Heart right ventricle (tissue), 16 donors: Measurements from ENCODE around the gene PAFAH1B1. TPM values are rescaled to one million over a fixed set of nuclear protein-coding genes. Genes with fewer than 3 reads are reported as not detected.
"Not testable (repeated sequence)": the region's sequence is repeated elsewhere in the genome, so short reads cannot be mapped to it uniquely, and the experiment has no call there.

Experiments
- ATAC-seq, 8 donors: fragments of 200-7000 bp; cut with Tn5 transposase; one replicate each; pipeline ENCODE4 v1.9.1; 2020; ENCODE audit warnings: mild to moderate bottlenecking in 8 of 8, moderate library complexity in 8 of 8, moderate number of reproducible peaks in 1 of 8
- DNase-seq, 2 donors: peaks; one replicate each; pipeline ENCODE4 v3.0.0-alpha.2; 2020
- H3K27ac ChIP-seq, 10 donors: fragments of 200-600 bp; sonication (generic) in 2 of 10; one replicate each; pipeline versions ENCODE4 v1.5.0 to v1.8.0; 2020 to 2022; ENCODE audit warnings: mild to moderate bottlenecking in 3 of 10
- H3K27me3 ChIP-seq, 7 donors: fragments of 200-600 bp; one replicate each; pipeline ENCODE4 v1.8.0; 2021 to 2022; ENCODE audit warnings: mild to moderate bottlenecking in 2 of 7
- H3K36me3 ChIP-seq, 9 donors: fragments of 200-600 bp; sonication (generic) in 1 of 9; one replicate each; pipeline versions ENCODE4 v1.5.0 to v1.8.0; 2020 to 2022; ENCODE audit warnings: mild to moderate bottlenecking in 2 of 9
- H3K4me1 ChIP-seq, 9 donors: fragments of 200-600 bp; sonication (generic) in 1 of 9; one replicate each; pipeline versions ENCODE4 v1.5.0 to v1.8.0; 2020 to 2022; ENCODE audit warnings: mild to moderate bottlenecking in 4 of 9
- H3K4me3 ChIP-seq, 10 donors: fragments of 200-600 bp; sonication (generic) in 2 of 10; one replicate each; pipeline versions ENCODE4 v1.5.0 to v1.8.0; 2020 to 2022; ENCODE audit warnings: mild to moderate bottlenecking in 7 of 10, moderate library complexity in 2 of 10
- H3K9me3 ChIP-seq, 11 donors: fragments of 200-600 bp in 10 of 11; sonication (generic) in 2 of 11; one replicate each; pipeline versions ENCODE4 v1.5.0 to v1.8.0; 2013 to 2022; ENCODE audit warnings: mild to moderate bottlenecking in 2 of 11, control low read depth in 1 of 11, moderate library complexity in 1 of 11
- CTCF ChIP-seq, 9 donors: fragments of 200-600 bp; sonication (generic) in 2 of 9; IDR thresholded peaks; one replicate each; pipeline versions ENCODE4 v1.5.0 to v1.8.0; 2021 to 2022; ENCODE audit warnings: antibody characterized with exemption in 9 of 9, mild to moderate bottlenecking in 5 of 9, moderate library complexity in 1 of 9
- WGBS, 2 donors: extraction: QIAGEN DNeasy Blood & Tissue Kit; methylation state at CpG; one replicate each; pipeline ENCODE4 v1.1.7; 2013; ENCODE audit warnings: inconsistent platforms in 1 of 2; 5-methylcytosine and 5-hydroxymethylcytosine counted together
- intact Hi-C, 10 donors: fragments of 100-400 bp; cut with DNase I; formaldehyde crosslinking; loops; one replicate each; pipeline versions ENCODE4 v1.11.1 to v1.14.2; 2022
- polyA plus RNA-seq, 2 donors: library from polyadenylated mRNA; stranded (reverse); fragments of 200-250 nt; gene quantifications; one replicate each; pipeline ENCODE4 v1.2.3, GENCODE V29; 2013
- total RNA-seq, 10 donors: library from RNA; stranded (reverse); fragmentation: NEBNext Ultra II Directional in 3 of 10; extraction: Animal tissue kit (Norgen Biotek cat#: 25700) in 3 of 10; gene quantifications; one replicate each; pipeline versions ENCODE4 v1.2.1 to v1.2.4, GENCODE V29; 2021 to 2023
- donor health status: Arrhythmogenic right ventricular cardiomyopathy.
- donor health status: ischemic (EF 13 %, LVEDD 7.1; RV severe dilation, severe dysfunction).
- donor health status: healthy with polysubstance abuse.
- donor health status: DM: no; HTN: yes; CAD: no.
- donor health status: DM: no; HTN: no; CAD: no.
- donor health status: ischemic (EF 25% LVEDD 6.9; RV normal size, moderate dysfunction).
- donor health status: ischemic (EF 25% LVEDD 5.7; RV mildly dilated, moderate dysfunction).
- donor health status: healthy.
- donor health status: DM: yes; HTN: yes; CAD: no.
- donor health status: Ischemic cardiomyopathy.
- donor health status: ischemic (EF 35%, LVEDD 5.7; RV mildly dilated, moderate dysfunction).
- donor health status: nonischemic (EF 11% LVEDD 7.7; RV severe dilation, severe dysfunction).
- donor health status: DM: yes; HTN: yes; CAD: no.
- donor health status: PGD.
- donor health status: ischemic (EF 29% LVEDD 5.4; RV normal size, mild dysfunction).
- donor health status: nonischemic (EF 23%, LVEDD 6.1; RV moderate dilation, normal function).

PAFAH1B1 gene
- total and polyA plus RNA-seq, 12 donors = 39.3 to 155 (median 130) TPM

- Histone ChIP-seq H3K27ac (no peak overlapping the region), H3K27me3 (no peaks in the 10 kb centered on the region), H3K9me3 (no peaks in the 10 kb centered on the region), H3K4me3 (no peak overlapping the region), H3K36me3 (peaks cover 0 to 86% (median 16%) of the 10 kb centered on the region in 9 donors), H3K4me1 (peaks cover 0 to 20% (median 0%) of the 10 kb centered on the region in 9 donors)
- ATAC-seq = no peak
- no peak for TF ChIP-seq CTCF (IDR thresholded peaks at IDR 0.05)
- 76 to 88% methylated on average over 6 of the region's 6 CpGs for WGBS, 2 donors
- DNase-seq = no peak
- intact Hi-C loops = no loop called here
Measured at GRCh38 chr17:2644971-2645370, 51.5 kb downstream of the PAFAH1B1 start.

GRCh38 chr17:2647957-2648356 is 54.5 kb downstream of the PAFAH1B1 start:
- intact Hi-C loops = no loop called here
- peaks cover 0 to 77% (median 11%) of the 10 kb centered on the region in 9 donors for H3K36me3 ChIP-seq
- no peaks in the 10 kb centered on the region for H3K27me3 ChIP-seq
- H3K9me3 ChIP-seq = peaks cover 0 to 3% (median 0%) of the 10 kb centered on the region in 11 donors
- peaks cover 0 to 17% (median 0%) of the 10 kb centered on the region in 9 donors for H3K4me1 ChIP-seq
- H3K27ac ChIP-seq = no peak overlapping the region
- ATAC-seq (no peak), DNase-seq (no peak)
- H3K4me3 ChIP-seq = no peak overlapping the region
- 93 to 96% methylated on average over 6 of the region's 6 CpGs for WGBS, 2 donors
- TF ChIP-seq CTCF (IDR thresholded peaks at IDR 0.05) = no peak

GRCh38 chr17:2649191-2649590 is 55.7 kb downstream of the PAFAH1B1 start:
- no peak for DNase-seq
- intact Hi-C loops = no loop called here
- WGBS, 2 donors = 98 to 99% methylated on average over 11 of the region's 11 CpGs
- Histone ChIP-seq H3K27me3 (no peaks in the 10 kb centered on the region), H3K27ac (no peak overlapping the region), H3K4me3 (no peak overlapping the region), H3K36me3 (peaks cover 0 to 76% (median 10%) of the 10 kb centered on the region in 9 donors), H3K9me3 (peaks cover 0 to 6% (median 0%) of the 10 kb centered on the region in 11 donors), H3K4me1 (peaks cover 0 to 17% (median 0%) of the 10 kb centered on the region in 9 donors)
- TF ChIP-seq CTCF (IDR thresholded peaks at IDR 0.05) = no peak
- no peak for ATAC-seq

DNA sequence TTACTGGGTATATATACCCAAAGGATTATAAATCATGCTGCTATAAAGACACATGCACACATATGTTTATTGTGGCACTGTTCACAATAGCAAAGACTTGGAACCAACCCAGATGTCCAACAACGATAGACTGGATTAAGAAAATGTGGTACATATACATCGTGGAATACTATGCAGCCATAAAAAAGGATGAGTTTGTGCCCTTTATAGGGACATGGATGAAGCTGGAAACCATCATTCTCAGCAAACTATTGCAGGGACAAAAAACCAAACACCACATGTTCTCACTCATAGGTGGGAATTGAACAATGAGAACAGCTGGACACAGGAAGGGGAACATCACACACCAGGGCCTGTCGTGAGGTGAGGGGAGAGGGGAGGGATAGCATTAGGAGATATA is 59.5 kb downstream of the PAFAH1B1 start:
- intact Hi-C loops = loop anchor here in 2 of 10 donors (10.0 kb wide), 1 partner anchor 48 kb away; no protein-coding TSS in a partner anchor
- not testable (repeated sequence) for H3K4me3 ChIP-seq, H3K27me3 ChIP-seq, H3K27ac ChIP-seq, H3K9me3 ChIP-seq, ATAC-seq, DNase-seq
- H3K4me1 ChIP-seq = peaks cover 0 to 29% (median 7%) of the 10 kb centered on the region in 9 donors
- WGBS, 2 donors = 89 to 90% methylated on average over 3 of the region's 3 CpGs
- peaks cover 0 to 64% (median 10%) of the 10 kb centered on the region in 9 donors for H3K36me3 ChIP-seq

DNA sequence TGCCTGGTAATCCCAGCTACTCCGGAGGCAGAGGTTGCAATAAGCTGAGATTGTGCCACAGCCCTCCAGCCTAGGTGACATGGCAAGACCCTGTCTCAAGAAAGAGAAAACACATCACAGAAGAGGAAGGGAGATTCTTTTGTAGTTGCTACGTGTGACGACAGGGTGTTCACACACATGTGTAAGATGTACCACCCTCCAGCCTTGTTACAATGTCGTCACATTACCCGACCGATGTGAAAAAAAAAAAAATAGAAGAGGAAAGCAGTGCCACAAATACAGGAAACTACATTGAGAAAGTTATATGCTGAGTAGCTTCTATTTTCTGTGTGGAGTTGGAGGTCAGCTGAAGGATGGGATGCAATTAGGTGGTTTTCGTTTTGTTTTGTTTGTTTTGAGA is 62.1 kb downstream of the PAFAH1B1 start:
- Histone ChIP-seq H3K4me3 (no peak overlapping the region), H3K4me1 (peaks cover 0 to 52% (median 12%) of the 10 kb centered on the region in 9 donors), H3K27ac (peak overlapping the region in 1 of 10 donors; percentile 21), H3K27me3 (no peaks in the 10 kb centered on the region), H3K36me3 (peaks cover 0 to 51% (median 10%) of the 10 kb centered on the region in 9 donors), H3K9me3 (peaks cover 0 to 6% (median 0%) of the 10 kb centered on the region in 11 donors)
- WGBS, 2 donors = 65% methylated on average over 7 of the region's 7 CpGs
- TF ChIP-seq CTCF (IDR thresholded peaks at IDR 0.05) = no peak
- DNase-seq (no peak), ATAC-seq (peak in 1 of 8 donors; percentile 28)
- intact Hi-C loops = loop anchor here in 2 of 10 donors (10.0 kb wide), 1 partner anchor 51 kb away; no protein-coding TSS in a partner anchor
